ENCODE measurements around the gene PCDHB10. TPM values are rescaled to one million over a fixed set of nuclear protein-coding genes. Genes with fewer than 3 reads are reported as not detected.
"Not testable (repeated sequence)": the region's sequence is repeated elsewhere in the genome, so short reads cannot be mapped to it uniquely, and the experiment has no call there.

PCDHB10 gene
- total RNA-seq, 1 experiment from 2014 or later = not detected

DNA sequence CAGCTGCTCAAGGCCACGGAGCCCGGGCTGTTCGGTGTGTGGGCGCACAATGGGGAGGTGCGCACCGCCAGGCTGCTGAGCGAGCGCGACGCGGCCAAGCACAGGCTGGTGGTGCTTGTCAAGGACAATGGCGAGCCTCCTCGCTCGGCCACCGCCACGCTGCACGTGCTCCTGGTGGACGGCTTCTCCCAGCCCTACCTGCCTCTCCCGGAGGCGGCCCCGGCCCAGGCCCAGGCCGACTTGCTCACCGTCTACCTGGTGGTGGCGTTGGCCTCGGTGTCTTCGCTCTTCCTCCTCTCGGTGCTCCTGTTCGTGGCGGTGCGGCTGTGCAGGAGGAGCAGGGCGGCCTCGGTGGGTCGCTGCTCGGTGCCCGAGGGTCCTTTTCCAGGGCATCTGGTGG is 3.0 kb upstream of the PCDHB10 start:
- RAD21 ChIA-PET (ENCODE audit: low non-redundant PET in 1 of 2, low total read pairs in 2 of 2, uncharacterized antibody in 2 of 2, unreplicated experiment in 2 of 2); H3K9me3 ChIP-seq (ENCODE audit: control insufficient read depth in 1 of 2, insufficient read depth in 1 of 2, low read depth in 1 of 2, low read length in 2 of 2); H3K4me2 ChIP-seq (ENCODE audit: low read length); DNase-seq (ENCODE audit: low read depth, low spot score); H3K27ac ChIP-seq (ENCODE audit: low read depth, low read length); H4K20me1 ChIP-seq (ENCODE audit: insufficient read depth); H3K27me3 ChIP-seq (ENCODE audit: insufficient read depth, low read length); H2AFZ ChIP-seq (ENCODE audit: low read depth, low read length, poor library complexity, severe bottlenecking); intact Hi-C loops (cut with micrococcal nuclease); POLR2A ChIA-PET; ATAC-seq; CTCF ChIA-PET; H3K79me2 ChIP-seq (ENCODE audit: insufficient read depth, low read length); H3K9ac ChIP-seq (ENCODE audit: low read length); H3K9me2 ChIP-seq (ENCODE audit: insufficient read depth); H3K36me3 ChIP-seq (ENCODE audit: control insufficient read depth in 1 of 2, insufficient read depth in 2 of 2, low read length in 2 of 2); BruUV-seq (replicated peaks); H3K4me1 ChIP-seq (ENCODE audit: control insufficient read depth in 1 of 2, insufficient read depth in 2 of 2, low read length in 2 of 2); H3K4me3 ChIP-seq (replicated peaks in 1 of 2; ENCODE audit: low read depth in 1 of 2, low read length in 2 of 2): not testable (repeated sequence)

- POLR2A ChIA-PET; H3K27me3 ChIP-seq (ENCODE audit: insufficient read depth, low read length); H2AFZ ChIP-seq (ENCODE audit: low read depth, low read length, poor library complexity, severe bottlenecking); CTCF ChIA-PET; H3K4me3 ChIP-seq (replicated peaks in 1 of 2; ENCODE audit: low read depth in 1 of 2, low read length in 2 of 2); H3K4me2 ChIP-seq (ENCODE audit: low read length); H4K20me1 ChIP-seq (ENCODE audit: insufficient read depth); H3K9ac ChIP-seq (ENCODE audit: low read length); H3K79me2 ChIP-seq (ENCODE audit: insufficient read depth, low read length); H3K36me3 ChIP-seq (ENCODE audit: control insufficient read depth in 1 of 2, insufficient read depth in 2 of 2, low read length in 2 of 2); H3K9me2 ChIP-seq (ENCODE audit: insufficient read depth); H3K4me1 ChIP-seq (ENCODE audit: control insufficient read depth in 1 of 2, insufficient read depth in 2 of 2, low read length in 2 of 2); RAD21 ChIA-PET (ENCODE audit: low non-redundant PET in 1 of 2, low total read pairs in 2 of 2, uncharacterized antibody in 2 of 2, unreplicated experiment in 2 of 2); H3K27ac ChIP-seq (ENCODE audit: low read depth, low read length); DNase-seq (ENCODE audit: low read depth, low spot score); intact Hi-C loops (cut with micrococcal nuclease); BruUV-seq (replicated peaks); ATAC-seq: not testable (repeated sequence)
- peaks cover 0 to 11% of the 10 kb centered on the region in 2 experiments; a peak in 2 of 4 replicates for H3K9me3 ChIP-seq (ENCODE audit: control insufficient read depth in 1 of 2, insufficient read depth in 1 of 2, low read depth in 1 of 2, low read length in 2 of 2)
Observed at GRCh38 chr5:141194332-141194731, 2.2 kb downstream of the PCDHB10 start.

- no TSS peak for BruUV-seq (replicated peaks)
- DNase-seq (ENCODE audit: low read depth, low spot score) (no peak), ATAC-seq (no peak)
- H4K20me1 ChIP-seq (ENCODE audit: insufficient read depth) = no peaks in the 10 kb centered on the region
- H2AFZ ChIP-seq (ENCODE audit: low read depth, low read length, poor library complexity, severe bottlenecking) = no peak overlapping the region
- CTCF ChIA-PET = interaction anchor here (1.3 kb wide), 1 partner anchor 9 kb away, joined by 5 read pairs; the partner anchor contains the start of gene PCDHB9
- no peaks in the 10 kb centered on the region for H3K27me3 ChIP-seq (ENCODE audit: insufficient read depth, low read length)
- no peak overlapping the region for H3K9ac ChIP-seq (ENCODE audit: low read length)
- H3K36me3 ChIP-seq (ENCODE audit: control insufficient read depth in 1 of 2, insufficient read depth in 2 of 2, low read length in 2 of 2) = no peaks in the 10 kb centered on the region
- peaks cover 0 to 11% of the 10 kb centered on the region in 2 experiments; a peak in 2 of 4 replicates for H3K9me3 ChIP-seq (ENCODE audit: control insufficient read depth in 1 of 2, insufficient read depth in 1 of 2, low read depth in 1 of 2, low read length in 2 of 2)
- H3K27ac ChIP-seq (ENCODE audit: low read depth, low read length) = no peak overlapping the region
- H3K4me1 ChIP-seq (ENCODE audit: control insufficient read depth in 1 of 2, insufficient read depth in 2 of 2, low read length in 2 of 2) = no peaks in the 10 kb centered on the region
- intact Hi-C loops (cut with micrococcal nuclease) = no loop called here
- no peak overlapping the region for H3K4me2 ChIP-seq (ENCODE audit: low read length)
- no peaks in the 10 kb centered on the region for H3K79me2 ChIP-seq (ENCODE audit: insufficient read depth, low read length)
- H3K4me3 ChIP-seq (replicated peaks in 1 of 2; ENCODE audit: low read depth in 1 of 2, low read length in 2 of 2) = no peak overlapping the region
- POLR2A ChIA-PET = no interaction called here
- no peak for TF ChIP-seq CEBPB (IDR thresholded peaks at IDR 0.05; ENCODE audit: low read depth)
- no peaks in the 10 kb centered on the region for H3K9me2 ChIP-seq (ENCODE audit: insufficient read depth)
- RAD21 ChIA-PET (ENCODE audit: low non-redundant PET in 1 of 2, low total read pairs in 2 of 2, uncharacterized antibody in 2 of 2, unreplicated experiment in 2 of 2) = no interaction called here
Observed at GRCh38 chr5:141196363-141196762, 4.2 kb downstream of the PCDHB10 start.

Data from HCT116 (cell line).